GM13977 (cell line): ENCODE measurements around the gene BLZF1.

Experiments
- DNase-seq: peaks from one replicate; pipeline ENCODE4 v3.0.0; 2012; ENCODE audit warnings: low spot score
- in situ Hi-C: fragments of 300-500 bp; cut with MboI; formaldehyde crosslinking; loops from one replicate; pipeline ENCODE4 v1.12.0; 2022; ENCODE audit warnings: low sequenced_read_pairs, low pct_unique_long_range_greater_than_20kb, mixed read lengths, inconsistent platforms; ENCODE audit not compliant: unreplicated experiment
- TF ChIP-seq, protein P1 (sequence below): IDR thresholded peaks from 2 replicates; pipeline ENCODE4 v1.5.1; 2012; ENCODE audit warnings: mild to moderate bottlenecking, control low read depth; ENCODE audit not compliant: insufficient read depth; ENCODE audit errors: extremely low read depth, missing control alignments

Gene BLZF1

DNA sequence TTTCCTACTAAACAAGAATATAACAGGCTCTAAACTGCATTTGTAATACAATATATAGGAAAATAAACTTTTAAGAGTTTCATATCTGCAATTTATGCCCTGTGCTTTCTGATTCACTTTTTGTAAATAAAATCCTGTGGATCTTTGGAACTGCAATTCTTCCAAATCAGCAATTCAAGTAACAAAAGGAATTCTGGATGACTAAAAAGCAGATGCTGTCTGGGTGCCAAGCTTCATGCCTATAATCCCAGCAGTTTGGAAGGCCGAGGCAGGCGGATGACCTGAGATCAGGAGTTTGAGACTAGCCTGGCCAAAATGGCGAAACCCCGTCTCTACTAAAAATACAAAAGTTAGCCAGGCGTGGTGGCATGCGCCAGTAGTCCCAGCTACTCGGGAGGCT is 6.7 kb upstream of the BLZF1 start:
- in situ Hi-C loops, result no loop called here

DNA sequence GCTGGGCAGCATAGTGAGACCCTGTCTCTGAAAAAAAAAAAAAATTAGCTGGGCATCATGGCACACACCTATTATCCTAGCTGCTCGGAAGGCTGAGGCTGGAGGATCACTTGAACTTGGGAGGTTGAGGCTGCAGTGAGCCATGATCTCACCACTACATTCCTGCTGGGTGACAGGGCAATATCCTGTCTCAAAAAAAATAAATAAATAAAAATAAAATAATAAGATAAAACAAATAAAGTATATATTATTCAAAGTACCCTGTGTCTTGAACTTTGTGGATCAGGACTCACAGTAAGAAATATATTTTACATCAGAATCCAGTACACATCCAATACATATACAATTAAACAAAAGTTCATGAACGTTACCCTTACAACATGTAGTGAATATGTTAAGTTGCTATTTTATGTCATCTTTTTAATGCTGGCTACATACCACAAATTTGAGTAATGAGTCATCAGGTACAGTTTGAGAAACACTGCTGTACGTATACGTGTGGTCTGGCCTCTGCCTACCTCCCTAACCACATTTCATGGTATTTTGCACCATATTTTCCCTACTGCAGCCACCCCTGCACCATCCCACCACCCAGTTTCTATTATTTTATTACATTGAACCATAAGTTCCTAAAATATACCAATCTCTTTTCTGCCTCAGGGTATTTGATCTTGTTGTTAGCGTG is 4.8 kb upstream of the BLZF1 start:
- in situ Hi-C loops, result no loop called here
- DNase-seq, result peak; percentile 32
- TF ChIP-seq, protein P1, sequence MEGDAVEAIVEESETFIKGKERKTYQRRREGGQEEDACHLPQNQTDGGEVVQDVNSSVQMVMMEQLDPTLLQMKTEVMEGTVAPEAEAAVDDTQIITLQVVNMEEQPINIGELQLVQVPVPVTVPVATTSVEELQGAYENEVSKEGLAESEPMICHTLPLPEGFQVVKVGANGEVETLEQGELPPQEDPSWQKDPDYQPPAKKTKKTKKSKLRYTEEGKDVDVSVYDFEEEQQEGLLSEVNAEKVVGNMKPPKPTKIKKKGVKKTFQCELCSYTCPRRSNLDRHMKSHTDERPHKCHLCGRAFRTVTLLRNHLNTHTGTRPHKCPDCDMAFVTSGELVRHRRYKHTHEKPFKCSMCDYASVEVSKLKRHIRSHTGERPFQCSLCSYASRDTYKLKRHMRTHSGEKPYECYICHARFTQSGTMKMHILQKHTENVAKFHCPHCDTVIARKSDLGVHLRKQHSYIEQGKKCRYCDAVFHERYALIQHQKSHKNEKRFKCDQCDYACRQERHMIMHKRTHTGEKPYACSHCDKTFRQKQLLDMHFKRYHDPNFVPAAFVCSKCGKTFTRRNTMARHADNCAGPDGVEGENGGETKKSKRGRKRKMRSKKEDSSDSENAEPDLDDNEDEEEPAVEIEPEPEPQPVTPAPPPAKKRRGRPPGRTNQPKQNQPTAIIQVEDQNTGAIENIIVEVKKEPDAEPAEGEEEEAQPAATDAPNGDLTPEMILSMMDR, result no peak

More for the DNA sequence above, 6.7 kb upstream of the BLZF1 start:
- TF ChIP-seq, protein P1, result no peak
- no peak for DNase-seq

- TF ChIP-seq, protein P1, result no peak
- in situ Hi-C loops, result no loop called here
These were observed 3.0 kb upstream of the BLZF1 start for GRCh38 chr1:169364948-169365347.

GRCh38 chr1:169367096-169367685 is 804 bp upstream of the BLZF1 start:
- in situ Hi-C loops, result no loop called here
- no peak for DNase-seq
- TF ChIP-seq, protein P1, result no peak

More at GRCh38 chr1:169364948-169365347, 3.0 kb upstream of the BLZF1 start:
- DNase-seq, result no peak

- no peak for DNase-seq
These were observed 393 bp downstream of the BLZF1 start for GRCh38 chr1:169368406-169368769.

GRCh38 chr1:169371404-169371803 is 3.4 kb downstream of the BLZF1 start:
- TF ChIP-seq, protein P1, result no peak

More at GRCh38 chr1:169368406-169368769, 393 bp downstream of the BLZF1 start:
- TF ChIP-seq, protein P1, result no peak
- in situ Hi-C loops, result no loop called here

More at GRCh38 chr1:169371404-169371803, 3.4 kb downstream of the BLZF1 start:
- in situ Hi-C loops, result no loop called here
- DNase-seq, result no peak
